Peyer's patch (tissue), 4 donors: Measurements from ENCODE around the gene CPEB4. TPM values are rescaled to one million over a fixed set of nuclear protein-coding genes. Genes with fewer than 3 reads are reported as not detected.

Experiments
- DNase-seq, 3 donors: peaks; one replicate each; pipeline ENCODE4 v3.0.0-alpha.2; 2017 to 2019
- H3K27ac ChIP-seq, 4 donors: fragments of 200-600 bp; sonication (generic); one replicate each; pipeline ENCODE4 v1.5.1; 2016 to 2019
- H3K27me3 ChIP-seq, 2 donors: fragments of 200-600 bp; sonication (generic); one replicate each; pipeline ENCODE4 v1.5.1; 2019
- H3K36me3 ChIP-seq, 3 donors: fragments of 200-600 bp; sonication (generic); one replicate each; pipeline ENCODE4 v1.5.1; 2016 to 2019
- H3K4me1 ChIP-seq, 4 donors: fragments of 200-600 bp; sonication (generic); one replicate each; pipeline ENCODE4 v1.5.1; 2016 to 2019
- H3K4me3 ChIP-seq, 4 donors: fragments of 200-600 bp; sonication (generic); 1 replicate in 3 of 4; 2 replicates in 1 of 4; pipeline ENCODE4 v1.5.1; 2016 to 2019; ENCODE audit warnings: mild to moderate bottlenecking in 1 of 4
- H3K9me3 ChIP-seq, 4 donors: fragments of 200-600 bp; sonication (generic); one replicate each; pipeline ENCODE4 v1.5.1; 2016 to 2019; ENCODE audit warnings: mild to moderate bottlenecking in 1 of 4
- CTCF ChIP-seq, 6 experiments: fragments of 450-650 bp in 4 of 6; fragments of 200-600 bp in 2 of 6; sonication (generic) in 1 of 6; IDR thresholded peaks; one replicate each; pipeline ENCODE4 v1.5.1; 2017 to 2019; ENCODE audit warnings: antibody characterized with exemption in 6 of 6, mild to moderate bottlenecking in 3 of 6, moderate library complexity in 1 of 6
- POLR2A ChIP-seq, 2 donors: fragments of 450-650 bp; IDR thresholded peaks; one replicate each; pipeline ENCODE4 v1.5.1; 2017; ENCODE audit warnings: antibody characterized with exemption in 2 of 2, mild to moderate bottlenecking in 2 of 2, moderate library complexity in 2 of 2
- total RNA-seq, 4 donors: library from RNA; depleted of rRNA; stranded (reverse); fragments of >200 nt; gene quantifications; one replicate each; pipeline ENCODE4 v1.1.0, GENCODE V29; 2016

The CPEB4 gene
- total RNA-seq, 4 donors from 2014 or later = 29.7 to 67.0 (median 57.6) TPM

- no peak for TF ChIP-seq CTCF (IDR thresholded peaks at IDR 0.05)
- no peak for TF ChIP-seq POLR2A (IDR thresholded peaks at IDR 0.05)
Measured at GRCh38 chr5:173950829-173951228, 62.7 kb downstream of the CPEB4 start.

GRCh38 chr5:173953528-173954090 is 65.5 kb downstream of the CPEB4 start:
- Histone ChIP-seq H3K36me3 (peaks cover 0 to 84% (median 0%) of the 10 kb centered on the region in 3 donors), H3K27ac (peak overlapping the region in 1 of 4 donors; percentile 24), H3K9me3 (no peaks in the 10 kb centered on the region), H3K4me3 (no peak overlapping the region), H3K4me1 (no peaks in the 10 kb centered on the region), H3K27me3 (no peaks in the 10 kb centered on the region)
- TF ChIP-seq CTCF (IDR thresholded peaks at IDR 0.05) = no peak
- no peak for TF ChIP-seq POLR2A (IDR thresholded peaks at IDR 0.05)
- no peak for DNase-seq

More at GRCh38 chr5:173950829-173951228, 62.7 kb downstream of the CPEB4 start:
- no peak for DNase-seq
- Histone ChIP-seq H3K27ac (no peak overlapping the region), H3K4me3 (no peak overlapping the region), H3K4me1 (no peaks in the 10 kb centered on the region), H3K9me3 (no peaks in the 10 kb centered on the region), H3K36me3 (peaks cover 0 to 93% (median 0%) of the 10 kb centered on the region in 3 donors), H3K27me3 (no peaks in the 10 kb centered on the region)

GRCh38 chr5:173954671-173955521 is 66.7 kb downstream of the CPEB4 start:
- no peaks in the 10 kb centered on the region for H3K9me3 ChIP-seq
- no peaks in the 10 kb centered on the region for H3K27me3 ChIP-seq
- peak overlapping the region in 1 of 4 donors; percentile 24 for H3K27ac ChIP-seq
- no peak for DNase-seq
- TF ChIP-seq POLR2A (IDR thresholded peaks at IDR 0.05) (no peak), CTCF (IDR thresholded peaks at IDR 0.05) (no peak)
- no peak overlapping the region for H3K4me3 ChIP-seq
- peaks cover 0 to 71% (median 0%) of the 10 kb centered on the region in 3 donors for H3K36me3 ChIP-seq
- H3K4me1 ChIP-seq = no peaks in the 10 kb centered on the region

- no peaks in the 10 kb centered on the region for H3K4me1 ChIP-seq
- peaks cover 0 to 24% (median 0%) of the 10 kb centered on the region in 3 donors for H3K36me3 ChIP-seq
- no peaks in the 10 kb centered on the region for H3K9me3 ChIP-seq
- DNase-seq = no peak
- H3K27ac ChIP-seq = no peak overlapping the region
- TF ChIP-seq CTCF (IDR thresholded peaks at IDR 0.05) (no peak), POLR2A (IDR thresholded peaks at IDR 0.05) (no peak)
- H3K27me3 ChIP-seq = no peaks in the 10 kb centered on the region
- no peak overlapping the region for H3K4me3 ChIP-seq
Measured at GRCh38 chr5:173960986-173961385, 72.8 kb downstream of the CPEB4 start.

GRCh38 chr5:173961418-173961817 is 73.3 kb downstream of the CPEB4 start:
- no peaks in the 10 kb centered on the region for H3K27me3 ChIP-seq
- no peak overlapping the region for H3K4me3 ChIP-seq
- H3K36me3 ChIP-seq = peaks cover 0 to 21% (median 0%) of the 10 kb centered on the region in 3 donors
- no peaks in the 10 kb centered on the region for H3K9me3 ChIP-seq
- TF ChIP-seq POLR2A (IDR thresholded peaks at IDR 0.05) (no peak), CTCF (IDR thresholded peaks at IDR 0.05) (no peak)
- DNase-seq = no peak
- no peaks in the 10 kb centered on the region for H3K4me1 ChIP-seq
- H3K27ac ChIP-seq = no peak overlapping the region
